Type B pancreatic cell (in vitro differentiated cells): ENCODE results near the gene COL5A2. TPM values are rescaled to one million over a fixed set of nuclear protein-coding genes. Genes with fewer than 3 reads are reported as not detected.

Experiments used
- DNase-seq: peaks from one replicate; pipeline ENCODE4 v3.0.0; 2021; ENCODE audit warnings: mixed read lengths; ENCODE audit not compliant: unreplicated experiment; ENCODE audit errors: extremely low spot score
- H3K27ac Mint-ChIP-seq: 2 replicates; pipeline ENCODE4 v1.8.0; 2021; ENCODE audit warnings: mild to moderate bottlenecking, mixed read lengths
- H3K27me3 Mint-ChIP-seq: 2 replicates; pipeline ENCODE4 v1.8.0; 2021; ENCODE audit warnings: mixed read lengths
- H3K36me3 Mint-ChIP-seq: 2 replicates; pipeline ENCODE4 v1.8.0; 2021; ENCODE audit warnings: mixed read lengths
- H3K4me1 Mint-ChIP-seq: one replicate; pipeline ENCODE4 v1.8.0; 2021; ENCODE audit warnings: mixed read lengths; ENCODE audit not compliant: unreplicated experiment
- H3K4me3 Mint-ChIP-seq: 2 replicates; pipeline ENCODE4 v1.8.0; 2021; ENCODE audit warnings: mild to moderate bottlenecking, mixed read lengths
- H3K9me3 Mint-ChIP-seq: 2 replicates; pipeline ENCODE4 v1.8.0; 2021; ENCODE audit warnings: mixed read lengths
- CTCF ChIP-seq: fragments of 200-600 bp; sonication (generic); conservative IDR thresholded peaks from 2 replicates; pipeline ENCODE4 v1.5.0; 2021; ENCODE audit warnings: antibody characterized with exemption, mild to moderate bottlenecking
- microRNA-seq: library from miRNA; unstranded; fragments of <30 nt; microRNA quantifications from one replicate; pipeline ENCODE4, GENCODE V29; 2020
- total RNA-seq: library from RNA; stranded (reverse); gene quantifications from 2 replicates; pipeline ENCODE4 v1.2.1, GENCODE V29; 2021; ENCODE audit warnings: low replicate concordance

COL5A2 gene
- total RNA-seq, 1 donor from 2014 or later = 137 TPM

DNA sequence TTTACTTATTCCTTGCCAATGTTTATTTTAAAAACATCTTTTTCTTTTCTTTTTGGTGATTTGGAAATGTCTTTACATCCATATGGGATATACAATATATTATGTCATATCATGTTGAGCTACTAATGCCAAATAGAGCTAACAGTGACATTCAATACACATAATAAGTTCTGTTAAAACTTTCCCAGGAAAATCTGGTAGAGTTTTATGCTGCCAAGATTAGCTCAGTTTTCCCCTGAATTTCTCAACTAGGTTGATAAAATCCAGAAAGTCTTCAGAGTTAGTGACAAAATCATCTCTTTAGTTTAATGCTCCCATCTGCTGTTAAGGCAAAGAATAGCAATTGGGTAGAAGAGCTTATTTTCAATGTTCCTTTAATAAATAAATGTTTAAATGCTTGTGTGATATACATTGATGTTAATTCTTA is 195.5 kb downstream of the COL5A2 start:
- no peak for DNase-seq
- H3K36me3 Mint-ChIP-seq = peaks cover 16% of the 10 kb centered on the region
- no peak overlapping the region for H3K4me3 Mint-ChIP-seq
- no peak overlapping the region for H3K27ac Mint-ChIP-seq
- peaks cover 7% of the 10 kb centered on the region for H3K27me3 Mint-ChIP-seq
- no peak for TF ChIP-seq CTCF
- H3K9me3 Mint-ChIP-seq = no peaks in the 10 kb centered on the region
- peaks cover 14% of the 10 kb centered on the region for H3K4me1 Mint-ChIP-seq

DNA sequence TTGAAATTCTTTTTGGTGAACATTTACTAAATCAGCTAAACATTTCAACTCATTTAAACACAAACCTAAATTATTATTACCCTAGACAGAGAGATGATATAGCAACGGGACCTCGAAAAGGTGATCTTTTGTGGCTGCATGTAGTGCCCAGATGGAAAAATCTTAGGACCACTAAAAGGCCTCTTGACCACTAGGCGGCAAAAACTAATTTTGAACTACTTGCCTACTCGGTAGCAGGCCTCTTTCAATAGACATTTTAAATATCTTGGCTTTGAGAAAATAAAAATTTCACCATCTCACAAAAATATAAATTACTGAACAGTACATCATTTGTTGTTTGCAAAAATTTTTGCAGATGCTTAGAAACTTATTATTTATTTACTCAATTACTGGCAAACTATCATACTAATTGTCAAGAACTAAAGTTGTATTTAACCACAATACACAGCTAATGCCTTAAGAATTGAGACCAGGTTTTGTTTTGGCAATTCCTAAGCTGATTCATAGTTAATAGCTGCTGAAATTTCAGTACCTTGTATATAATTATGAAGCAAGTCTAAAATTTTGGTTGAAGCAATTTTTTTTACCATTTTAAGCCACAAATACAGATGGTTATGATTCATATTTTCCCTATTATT is 196.0 kb downstream of the COL5A2 start:
- H3K4me3 Mint-ChIP-seq = no peak overlapping the region
- DNase-seq = no peak

More for the DNA sequence above, 196.0 kb downstream of the COL5A2 start:
- TF ChIP-seq CTCF = peak; percentile 69
- Mint-ChIP-seq H3K36me3 (peaks cover 16% of the 10 kb centered on the region), H3K4me1 (peaks cover 18% of the 10 kb centered on the region), H3K9me3 (no peaks in the 10 kb centered on the region), H3K27ac (no peak overlapping the region), H3K27me3 (peaks cover 7% of the 10 kb centered on the region)

Small RNA genes lying within 50 kb of the gene (microRNA-seq; reads per million reads assigned to microRNA genes)
- gene MIR3129 (not detected), gene MIR3606 (not detected)

Other genes starting within 250 kb of the COL5A2 start
- gene COL3A1, start 205.4 kb downstream of the COL5A2 start, total RNA-seq = 282 and 1,124 TPM in 2 replicates